K562 (cell line): ENCODE data around the gene EPB42. TPM values are rescaled to one million over a fixed set of nuclear protein-coding genes. Genes with fewer than 3 reads are reported as not detected.

Experiments used
- CEBPG ChIP-seq, 3 experiments: fragments of 200-800 bp in 1 of 3; sonication (Bioruptor generic) in 1 of 3; sonication (generic) in 1 of 3; formaldehyde crosslinking in 1 of 3; IDR thresholded peaks in 2 of 3; conservative IDR thresholded peaks in 1 of 3; 2 replicates each; pipeline versions ENCODE4 v1.6.1 to v1.8.0; 2016 to 2022; ENCODE audit warnings: missing compliant biosample characterization in 2 of 3, missing genetic modification characterization in 2 of 3, mild to moderate bottlenecking in 1 of 3, missing genetic modification reagents in 1 of 3
- CHD4 ChIP-seq: fragments of 200-600 bp; sonication (generic); IDR thresholded peaks from 3 replicates; pipeline ENCODE4 v1.6.1; 2012; ENCODE audit warnings: low read depth, mild to moderate bottlenecking, mixed read lengths, low read length, inconsistent platforms; ENCODE audit not compliant: insufficient read depth, insufficient replicate concordance, poor library complexity, severe bottlenecking
- CREBBP ChIP-seq: IDR thresholded peaks from one replicate; pipeline ENCODE4 v1.6.1; 2012; ENCODE audit warnings: low read depth, mild to moderate bottlenecking, control low read depth, inconsistent platforms, low read length
- ETV1 ChIP-seq: fragments of 450-650 bp; conservative IDR thresholded peaks from 2 replicates; pipeline ENCODE4 v1.6.1; 2016; ENCODE audit warnings: missing genetic modification characterization, control low read depth, low read depth, missing compliant biosample characterization
- HDAC1 ChIP-seq, 2 experiments: fragments of 450-650 bp; IDR thresholded peaks; 2 replicates each; pipeline ENCODE4 v1.6.1; 2016 to 2017; ENCODE audit warnings: inconsistent platforms in 1 of 2, mild to moderate bottlenecking in 1 of 2, moderate library complexity in 1 of 2
- HDAC2 ChIP-seq: fragments of 450-650 bp; IDR thresholded peaks from 2 replicates; pipeline ENCODE4 v1.6.1; 2016; ENCODE audit warnings: mild to moderate bottlenecking
- LEF1 ChIP-seq: fragments of 450-650 bp; IDR thresholded peaks from 2 replicates; pipeline ENCODE4 v1.6.1; 2016; ENCODE audit warnings: mild to moderate bottlenecking
- MAZ ChIP-seq, 2 experiments: fragments of 450-650 bp in 1 of 2; sonication (generic) in 1 of 2; formaldehyde crosslinking; IDR thresholded peaks in 1 of 2; conservative IDR thresholded peaks in 1 of 2; 2 replicates each; pipeline versions ENCODE4 v1.4.0 to v1.5.0; 2020; ENCODE audit warnings: mild to moderate bottlenecking in 1 of 2, missing genetic modification reagents in 1 of 2
- TSC22D4 ChIP-seq: fragments of 450-650 bp; IDR thresholded peaks from 2 replicates; pipeline ENCODE4 v1.6.1; 2016; ENCODE audit warnings: missing genetic modification characterization, missing biosample characterization, control low read depth
- YY1 ChIP-seq, 3 experiments: IDR thresholded peaks; 2 replicates each; pipeline ENCODE4 v1.6.1; 2011; ENCODE audit warnings: low read length in 2 of 3, mild to moderate bottlenecking in 2 of 3, moderate library complexity in 2 of 3, borderline replicate concordance in 1 of 3, control low read depth in 1 of 3, low read depth in 1 of 3; ENCODE audit not compliant: insufficient read depth in 3 of 3, insufficient replicate concordance in 2 of 3, control insufficient read depth in 1 of 3, insufficient read length in 1 of 3; ENCODE audit errors: extremely low read depth in 1 of 3
- ZC3H4 ChIP-seq: sonication (generic); formaldehyde crosslinking; IDR thresholded peaks from 2 replicates; pipeline ENCODE4 v1.9.0; 2021; ENCODE audit warnings: missing genetic modification reagents, borderline replicate concordance
- ZEB2 ChIP-seq: fragments of 450-650 bp; IDR thresholded peaks from 2 replicates; pipeline ENCODE4 v1.6.1; 2016
- ZNF133 ChIP-seq: fragments of 250-450 bp; sonication (Bioruptor Pico); IDR thresholded peaks from 2 replicates; pipeline ENCODE4 v1.4.0; 2020; ENCODE audit warnings: mild to moderate bottlenecking
- ZNF140 ChIP-seq: fragments of 250-450 bp; sonication (Bioruptor Pico); IDR thresholded peaks from 2 replicates; pipeline ENCODE4 v1.8.0; 2021; ENCODE audit warnings: moderate library complexity, mild to moderate bottlenecking, inconsistent platforms
- ZNF146 ChIP-seq: IDR thresholded peaks from one replicate; pipeline ENCODE4 v1.6.1; 2018; ENCODE audit warnings: missing compliant biosample characterization; ENCODE audit not compliant: unreplicated experiment
- polyA plus RNA-seq, 8 experiments: library from polyadenylated mRNA; depleted of rRNA in 4 of 8; stranded (reverse) in 5 of 8; unstranded in 3 of 8; fragments of >200 nt; fragmentation: Nextera tagmentation in 2 of 8; fragmentation: Illumina TruSeq in 1 of 8; extraction: Ambion mirVana in 2 of 8; extraction: Trizol in 1 of 8; gene quantifications; 2 replicates each; pipeline versions ENCODE4 v1.2.1 to v1.2.3, GENCODE V29; 2011 to 2014; ENCODE audit warnings: inconsistent platforms in 1 of 8, missing spikeins in 1 of 8
- total RNA-seq, 7 experiments: library from RNA; depleted of rRNA in 6 of 7; stranded (reverse); fragments of >200 nt in 6 of 7; fragmentation: Illumina TruSeq in 2 of 7; extraction: Trizol in 2 of 7; gene quantifications; 2 replicates each; pipeline versions ENCODE4 v1.2.1 to v1.2.3, GENCODE V29; 2011 to 2021; ENCODE audit warnings: low replicate concordance in 1 of 7

Gene EPB42
- total and polyA plus RNA-seq, 9 of the 15 experiments (the other 6 are each of a cell fraction or from before 2014, with no cell fraction given) = 0.38 to 2.3 (median 1.4) TPM

- TF ChIP-seq ZC3H4 (peak; percentile 1; the same call in 1 of the 2 replicates), MAZ (CRISPR knock-in tag; conservative IDR thresholded peaks at IDR 0.05 in 1 of 2, IDR thresholded peaks at IDR 0.05 in 1 of 2) (peak in 1 of 2 experiments; percentile 3; a peak in 1 of 4 replicates), CEBPG (CRISPR knock-in tag; IDR thresholded peaks at IDR 0.05) (0 out of 2 replicates have a peak, but pooled peaks have one; percentile 13), CEBPG (tag; conservative IDR thresholded peaks at IDR 0.05 in 1 of 2, IDR thresholded peaks at IDR 0.05 in 1 of 2) (no peak), ZEB2 (0 out of 2 replicates have a peak, but pooled peaks have one; percentile 14), TSC22D4 (tag) (no peak), HDAC1 (IDR thresholded peaks at IDR 0.05) (peak in 1 of 2 experiments; percentile 51; a peak in 2 of 4 replicates), ZNF140 (CRISPR knock-in tag) (no peak), YY1 (IDR thresholded peaks at IDR 0.05; ENCODE audit: borderline replicate concordance in 1 of 3, control insufficient read depth in 1 of 3, extremely low read depth in 1 of 3, insufficient read depth in 3 of 3, insufficient read length in 1 of 3, insufficient replicate concordance in 2 of 3, low read depth in 1 of 3, low read length in 2 of 3) (no peak), ETV1 (tag) (0 out of 2 replicates have a peak, but pooled peaks have one; percentile 49), HDAC2 (peak; percentile 21; the same call in 1 of the 2 replicates), ZNF133 (CRISPR knock-in tag) (no peak), CREBBP (no peak), CHD4 (peak; percentile 48), LEF1 (no peak), ZNF146 (CRISPR knock-in tag) (no peak)
These were observed 34.8 kb downstream of the EPB42 start (continued) for GRCh38 chr15:43186003-43186353.
